ENCODE results near the gene SCN2A.
A peak's percentile ranks its signal among the peaks of the same experiment; 100 is the strongest.
"Not testable (repeated sequence)": the region's sequence is repeated elsewhere in the genome, so short reads cannot be mapped to it uniquely, and the experiment has no call there.

The SCN2A gene

DNA sequence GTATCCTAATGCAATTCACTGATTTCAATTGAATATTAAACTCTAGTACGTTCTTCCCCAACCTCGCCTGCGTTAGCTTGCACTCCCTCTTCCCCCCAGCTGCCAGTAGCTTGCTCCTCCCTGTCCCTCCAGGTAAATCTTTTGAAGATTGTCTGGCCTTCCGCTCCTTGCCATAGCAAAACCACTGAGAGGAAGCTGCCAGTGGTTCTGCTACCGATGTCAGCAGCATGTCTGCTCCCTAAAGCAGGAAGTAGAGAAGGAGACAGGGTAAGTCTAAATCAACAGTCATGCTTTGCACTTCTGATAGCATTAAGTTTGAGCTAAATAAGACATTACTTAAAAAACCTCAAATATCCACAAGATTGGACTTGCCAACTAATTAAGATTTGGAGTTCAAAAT is 89.1 kb downstream of the SCN2A start:
- no peak for DNase-seq (ENCODE audit: low spot score)

DNA sequence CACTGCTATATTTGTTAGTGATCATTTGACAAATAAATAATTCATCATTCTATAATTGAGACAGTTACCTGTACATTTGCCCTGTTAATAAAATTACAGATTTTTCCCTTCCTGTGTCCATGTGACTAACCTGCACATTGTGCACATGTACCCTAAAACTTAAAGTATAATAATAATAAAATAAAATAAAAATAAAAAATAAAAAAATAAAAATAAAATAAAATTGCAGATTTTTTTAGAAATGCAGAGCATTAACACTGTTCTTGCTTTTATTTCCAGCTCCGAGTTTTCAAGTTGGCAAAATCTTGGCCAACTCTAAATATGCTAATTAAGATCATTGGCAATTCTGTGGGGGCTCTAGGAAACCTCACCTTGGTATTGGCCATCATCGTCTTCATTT is 105.1 kb downstream of the SCN2A start:
- not testable (repeated sequence) for DNase-seq (ENCODE audit: low spot score)

DNA sequence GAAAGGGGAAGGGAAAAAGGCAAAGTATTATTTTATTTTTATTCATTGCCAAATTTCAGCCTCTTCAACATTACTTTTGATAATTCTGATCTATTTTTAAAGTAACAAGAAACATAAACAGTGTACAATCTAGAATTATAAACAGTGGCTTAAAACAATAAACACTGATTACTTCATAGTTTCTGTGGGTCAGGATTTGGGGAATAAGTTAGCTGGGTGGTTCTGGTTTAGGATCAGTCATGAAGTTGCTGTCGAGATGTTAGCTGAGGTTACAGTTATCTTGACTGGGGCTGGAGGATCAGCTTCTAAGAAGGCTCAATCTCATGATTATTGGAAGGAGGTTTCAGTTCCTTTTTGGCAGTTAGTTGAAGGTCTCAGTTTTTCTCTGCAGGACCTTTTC is 109.2 kb downstream of the SCN2A start:
- DNase-seq (ENCODE audit: low spot score), result no peak

GRCh38 chr2:165349181-165349580 is 110.0 kb downstream of the SCN2A start:
- DNase-seq (ENCODE audit: low spot score), result no peak

DNA sequence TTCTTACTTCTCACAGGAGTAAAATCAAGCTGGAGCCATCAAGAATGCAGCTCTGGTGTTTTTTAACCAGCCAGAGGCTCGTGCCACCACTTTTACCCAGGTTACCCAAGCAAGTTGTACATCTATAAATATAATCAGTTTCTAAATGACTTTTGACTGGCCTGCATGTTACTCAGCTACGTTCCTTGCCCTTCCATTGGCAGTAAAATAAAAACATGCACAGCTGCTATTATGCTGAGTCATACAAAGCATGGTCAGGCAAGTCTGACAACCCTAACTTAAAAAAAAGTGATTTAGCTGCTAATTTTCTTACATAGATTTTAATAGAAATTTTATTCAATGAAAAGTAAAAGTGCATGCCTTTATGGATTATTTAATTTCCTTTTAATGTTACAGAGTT is 118.5 kb downstream of the SCN2A start:
- DNase-seq (ENCODE audit: low spot score), result no peak

GRCh38 chr2:165361514-165361913 is 122.3 kb downstream of the SCN2A start:
- DNase-seq (ENCODE audit: low spot score), result no peak

GRCh38 chr2:165369131-165369897 is 130.1 kb downstream of the SCN2A start:
- no peak for DNase-seq (ENCODE audit: low spot score)

GRCh38 chr2:165369898-165370296 is 130.7 kb downstream of the SCN2A start:
- no peak for DNase-seq (ENCODE audit: low spot score)

DNA sequence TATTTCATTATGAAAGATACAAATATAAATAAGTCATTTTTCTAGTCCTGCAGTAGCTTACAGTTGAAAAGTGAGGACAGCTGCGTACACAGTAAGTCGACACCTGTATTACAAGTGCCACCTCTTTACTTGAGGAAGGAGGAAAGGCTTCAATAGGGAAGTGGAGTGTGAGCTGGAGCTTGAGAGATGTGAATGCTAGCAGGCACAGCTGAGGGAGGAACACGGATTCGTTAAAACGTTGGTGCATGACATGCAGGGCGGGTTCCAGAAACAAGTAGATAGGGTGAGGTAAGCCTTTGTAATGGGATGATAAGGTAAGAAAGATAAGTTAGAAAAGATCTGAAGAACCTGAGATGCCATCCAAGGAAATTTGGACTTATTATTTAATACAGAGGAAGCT is 132.1 kb downstream of the SCN2A start:
- DNase-seq (ENCODE audit: low spot score), result no peak

GRCh38 chr2:165373278-165374010 is 134.2 kb downstream of the SCN2A start:
- DNase-seq (ENCODE audit: low spot score), result no peak

- no peak for DNase-seq (ENCODE audit: low spot score)
Observed at GRCh38 chr2:165376571-165376975, 137.4 kb downstream of the SCN2A start.

DNA sequence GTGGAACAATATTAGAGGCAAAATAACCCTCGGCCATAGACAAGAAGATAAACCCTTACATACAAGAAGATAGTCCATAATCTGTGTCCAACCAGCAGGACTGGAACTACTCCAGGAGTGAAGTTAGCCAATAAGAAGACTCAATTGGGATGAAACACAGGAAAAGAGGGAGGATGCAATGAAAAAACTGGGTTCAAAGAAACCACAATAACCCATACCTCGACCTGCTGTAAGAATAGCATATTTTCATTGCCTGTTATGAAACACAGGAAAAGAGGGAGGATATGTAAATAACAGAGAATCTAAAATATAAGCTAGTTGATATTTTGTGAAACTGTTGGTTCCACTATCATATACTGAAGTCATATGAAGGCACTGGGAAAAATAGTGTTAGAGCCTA is 143.1 kb downstream of the SCN2A start:
- no peak for DNase-seq (ENCODE audit: low spot score)

DNA sequence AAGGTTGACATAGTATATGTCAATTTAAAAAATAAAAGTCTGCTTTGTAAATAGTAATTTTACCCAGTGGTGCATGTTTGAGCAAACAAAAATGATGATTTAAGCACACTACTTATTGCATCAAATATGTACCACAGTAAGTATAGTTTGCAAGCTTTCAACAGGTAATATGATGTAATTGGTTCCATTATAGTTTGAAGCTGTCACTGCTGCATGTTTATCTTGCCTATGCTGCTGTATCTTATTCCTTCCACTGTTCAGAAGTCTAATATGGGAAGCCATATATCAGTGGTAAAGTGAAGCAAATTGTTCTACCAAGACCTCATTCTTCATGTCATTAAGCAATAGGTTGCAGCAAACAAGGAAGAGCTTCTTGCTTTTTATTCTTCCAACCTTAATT is 151.7 kb downstream of the SCN2A start:
- no peak for DNase-seq (ENCODE audit: low spot score)

- no peak for DNase-seq (ENCODE audit: low spot score)
Observed at GRCh38 chr2:165391791-165392190, 152.6 kb downstream of the SCN2A start.

DNA sequence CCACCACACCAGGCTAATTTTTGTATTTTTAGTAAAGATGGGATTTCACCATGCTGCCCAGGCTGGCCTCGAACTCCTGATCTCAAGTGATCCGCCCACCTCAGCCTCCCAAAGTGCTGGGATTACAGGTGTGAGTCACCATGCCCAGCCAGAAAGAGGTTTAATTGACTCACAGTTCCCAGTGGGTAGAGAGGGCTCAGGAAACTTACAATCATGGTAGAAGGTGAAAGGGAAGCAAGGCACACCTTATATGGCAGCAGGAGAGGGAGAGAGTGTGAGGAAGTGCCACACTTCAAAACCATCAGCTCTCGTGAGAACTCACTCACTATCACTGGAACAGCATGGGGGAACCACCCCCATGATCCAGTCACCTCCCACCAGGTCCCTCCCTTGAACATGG is 159.4 kb downstream of the SCN2A start:
- DNase-seq (ENCODE audit: low spot score), result not testable (repeated sequence)

DNA sequence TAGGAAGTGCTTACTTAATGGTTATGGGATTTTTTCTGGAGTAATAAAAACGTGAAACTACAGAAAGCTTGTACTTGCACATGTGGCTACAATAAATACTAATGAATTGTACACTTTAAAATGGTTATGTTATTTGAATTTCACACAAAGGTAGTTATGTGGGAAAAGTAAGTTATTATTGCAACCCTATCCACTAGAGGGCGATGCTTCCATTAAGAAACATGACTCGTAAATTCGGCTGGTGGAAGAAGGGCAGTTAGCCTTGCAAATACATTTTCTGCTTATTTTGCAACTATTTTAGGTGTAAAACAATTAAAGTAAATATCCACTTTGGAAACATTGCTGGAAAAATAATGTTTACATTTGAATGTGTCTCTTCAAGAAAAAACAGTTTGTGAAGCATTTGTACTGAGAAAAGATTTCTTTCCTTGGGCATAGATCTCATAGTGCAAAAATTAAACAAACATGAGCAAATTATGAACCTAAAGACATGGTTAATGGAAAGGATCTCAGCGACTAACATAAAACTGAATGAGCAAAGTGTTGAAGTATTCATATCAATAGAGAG is 162.2 kb downstream of the SCN2A start:
- DNase-seq (ENCODE audit: low spot score), result peak; percentile 8

- no peak for DNase-seq (ENCODE audit: low spot score)
Observed at GRCh38 chr2:165402162-165402561, 162.9 kb downstream of the SCN2A start.

DNA sequence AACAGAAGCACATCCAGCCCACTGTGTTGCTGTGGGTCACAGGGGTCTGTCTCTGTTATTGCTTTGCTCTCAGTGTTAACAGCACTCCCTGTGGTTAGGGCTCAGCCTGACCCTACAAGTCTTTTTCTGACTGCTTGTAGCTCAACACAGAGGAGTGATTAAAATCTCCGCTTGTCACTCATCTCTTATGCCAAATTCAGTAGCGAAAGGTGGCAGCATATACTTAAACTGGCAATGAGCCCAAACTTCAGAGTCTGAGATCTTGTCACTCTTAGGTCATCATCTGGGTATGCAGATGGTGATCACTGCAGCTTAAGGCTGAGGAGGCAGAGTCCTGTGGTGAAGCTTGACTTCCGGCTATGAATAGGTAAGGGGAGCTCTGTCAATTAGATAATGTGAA is 167.0 kb downstream of the SCN2A start:
- DNase-seq (ENCODE audit: low spot score), result no peak

DNA sequence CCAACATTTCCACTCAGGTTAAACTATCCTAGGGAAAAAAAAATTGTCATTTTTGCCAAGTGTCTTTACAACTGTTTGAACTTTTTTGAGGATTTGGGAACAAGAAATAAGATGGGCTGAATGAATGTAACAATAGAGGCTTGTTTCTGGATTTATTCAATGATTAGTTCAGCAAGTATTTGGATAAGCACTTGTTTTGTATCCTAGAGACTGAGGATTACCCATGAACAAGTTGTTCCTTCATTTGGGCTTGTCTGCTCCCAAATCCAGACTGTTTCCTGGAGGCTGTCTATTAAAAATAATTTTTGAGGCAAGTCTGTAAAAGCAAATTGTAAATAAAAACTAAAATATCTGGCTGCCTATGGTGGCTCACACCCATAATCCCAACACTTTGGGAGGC is 168.3 kb downstream of the SCN2A start:
- no peak for DNase-seq (ENCODE audit: low spot score)

DNA sequence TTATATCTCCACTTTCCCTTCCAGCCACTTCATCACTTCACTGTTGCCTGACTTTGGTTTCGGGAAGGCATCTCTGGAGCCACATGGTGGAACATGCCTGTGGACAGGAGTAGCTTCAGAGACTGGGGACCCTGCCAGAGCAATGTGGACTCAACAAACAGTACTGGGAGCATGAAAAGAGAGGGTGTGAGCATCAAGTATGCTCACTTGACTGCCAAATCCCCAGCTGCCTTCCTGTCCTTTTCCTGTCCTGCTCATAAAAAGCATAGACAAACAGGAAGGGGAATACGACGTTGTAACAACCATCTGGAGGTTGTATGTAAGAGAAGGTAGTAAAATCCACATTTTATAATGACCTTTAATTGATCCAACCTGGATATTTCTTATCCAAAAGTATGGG is 169.0 kb downstream of the SCN2A start:
- no peak for DNase-seq (ENCODE audit: low spot score)

DNA sequence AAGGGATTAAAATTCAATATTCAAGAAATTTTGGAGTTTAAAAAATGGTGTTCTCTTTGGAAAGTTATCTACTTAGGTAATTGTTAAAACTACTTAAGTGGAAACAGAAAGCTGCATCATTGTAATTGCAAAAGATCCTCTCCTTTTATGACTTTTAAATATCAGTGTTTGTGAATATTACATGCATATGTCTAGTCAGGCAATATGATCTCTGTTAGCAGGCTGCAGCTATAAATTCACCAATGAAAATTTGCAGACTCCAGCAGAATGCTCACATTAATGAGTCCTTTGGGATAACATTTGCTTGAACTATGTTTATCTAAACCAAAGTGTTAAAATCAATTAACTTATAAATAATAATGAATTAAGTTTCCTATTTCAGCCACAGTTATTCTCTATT is 171.1 kb downstream of the SCN2A start:
- no peak for DNase-seq (ENCODE audit: low spot score)

DNA sequence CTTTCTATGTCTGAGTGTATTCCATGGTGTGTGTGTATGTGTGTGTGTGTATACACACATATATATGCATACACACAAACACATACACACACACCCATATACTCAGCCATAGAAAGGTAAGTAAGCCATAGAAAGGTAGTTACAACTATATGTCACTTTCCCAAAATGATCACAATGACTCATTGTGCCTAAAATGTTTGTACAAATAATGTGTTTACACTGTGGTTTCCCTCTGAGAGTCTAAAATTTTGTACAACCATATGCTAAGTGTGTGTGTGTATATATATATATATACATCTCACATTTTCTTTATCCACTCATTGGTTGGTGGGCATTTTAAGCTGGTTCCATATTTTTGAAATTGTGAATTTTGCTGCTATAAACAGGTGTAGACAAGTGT is 175.0 kb downstream of the SCN2A start:
- no peak for DNase-seq (ENCODE audit: low spot score)

DNA sequence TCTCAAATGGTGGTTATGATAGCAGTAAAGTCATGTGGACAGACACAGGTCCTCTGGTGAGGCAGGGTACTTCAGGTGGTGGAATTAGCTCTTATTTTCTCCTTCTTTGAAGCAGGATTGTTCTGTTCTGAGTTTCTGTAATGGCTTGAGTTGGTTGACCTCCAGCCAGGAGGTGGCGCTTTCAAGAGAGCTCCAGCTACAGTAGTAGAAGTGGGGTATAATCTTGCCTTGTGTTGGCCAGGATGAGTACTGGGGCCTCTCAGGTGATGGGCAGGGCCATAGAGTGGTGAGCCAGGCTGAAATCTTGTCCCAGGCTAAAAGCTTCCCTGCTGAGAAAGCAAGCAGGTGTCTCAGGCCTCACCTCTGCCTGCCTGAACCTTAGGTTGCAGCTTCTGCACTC is 177.8 kb downstream of the SCN2A start:
- no peak for DNase-seq (ENCODE audit: low spot score)
